Posterior vena cava (tissue), 2 donors: ENCODE data around the gene PAGR1. TPM values are rescaled to one million over a fixed set of nuclear protein-coding genes. Genes with fewer than 3 reads are reported as not detected.

Experiments used
- DNase-seq: peaks from one replicate; pipeline ENCODE4 v3.0.0-alpha.2; 2020; ENCODE audit warnings: low spot score
- intact Hi-C, 2 donors: fragments of 100-400 bp; cut with DNase I; formaldehyde crosslinking; loops; one replicate each; pipeline versions ENCODE4 v1.14.1 to v1.14.2; 2022 to 2023
- total RNA-seq, 2 donors: library from RNA; stranded (reverse); fragmentation: NEBNext Ultra II Directional; extraction: Animal tissue kit (Norgen Biotek cat#: 25700); gene quantifications; one replicate each; pipeline ENCODE4 v1.2.1, GENCODE V29; 2021
- donor health status: DM: yes; HTN: yes; CAD: no.
- donor health status: DM: yes; HTN: yes; CAD: no.

The PAGR1 gene
- total RNA-seq, 2 donors from 2014 or later: 10.5 to 12.7 TPM

GRCh38 chr16:29810699-29811169 lies 5.2 kb upstream of the PAGR1 start:
- DNase-seq: no peak
- intact Hi-C loops: no loop called here

- intact Hi-C loops: no loop called here
- peak; percentile 98 for DNase-seq
Measured at GRCh38 chr16:29811170-29811895, 4.6 kb upstream of the PAGR1 start.

- DNase-seq: no peak
- intact Hi-C loops: no loop called here
Measured at GRCh38 chr16:29811896-29812665, 3.9 kb upstream of the PAGR1 start, which contains the start of gene PRRT2. Gene PRRT2, plus strand, starts transcription at chr16:29812193. Its CDS starts 862 bp downstream, at chr16:29813055.

GRCh38 chr16:29812754-29813643 lies 3.0 kb upstream of the PAGR1 start:
- intact Hi-C loops: no loop called here
- no peak for DNase-seq

- intact Hi-C loops: no loop called here
Measured at GRCh38 chr16:29813644-29814562, 2.0 kb upstream of the PAGR1 start.

GRCh38 chr16:29814592-29814991 lies 1.4 kb upstream of the PAGR1 start:
- intact Hi-C loops: no loop called here
- DNase-seq: no peak

More at GRCh38 chr16:29813644-29814562, 2.0 kb upstream of the PAGR1 start:
- no peak for DNase-seq

- DNase-seq: no peak
- intact Hi-C loops: no loop called here
Measured at GRCh38 chr16:29815032-29815721, 775 bp upstream of the PAGR1 start.

GRCh38 chr16:29816694-29817441 lies 916 bp downstream of the PAGR1 start:
- DNase-seq: no peak

GRCh38 chr16:29818082-29818481 lies 2.1 kb downstream of the PAGR1 start:
- intact Hi-C loops: no loop called here
- no peak for DNase-seq

More at GRCh38 chr16:29816694-29817441, 916 bp downstream of the PAGR1 start:
- intact Hi-C loops: no loop called here

- intact Hi-C loops: no loop called here
- DNase-seq: no peak
Measured at GRCh38 chr16:29819506-29819905, 3.6 kb downstream of the PAGR1 start.

GRCh38 chr16:29820271-29820701 lies 4.3 kb downstream of the PAGR1 start, which contains the start of gene MVP:
Gene MVP, plus strand, starts transcription at chr16:29820462. Its CDS starts 10,088 bp downstream, at chr16:29830550.
- peak; percentile 91 for DNase-seq
- intact Hi-C loops: loop anchor here in 1 of 2 donors (5.0 kb wide), 1 partner anchor 182 kb away; no protein-coding TSS in a partner anchor

- intact Hi-C loops: loop anchor here in 1 of 2 donors (5.0 kb wide), 1 partner anchor 181 kb away; no protein-coding TSS in a partner anchor
- no peak for DNase-seq
Measured at GRCh38 chr16:29820730-29821642, 5.0 kb downstream of the PAGR1 start.

- intact Hi-C loops: loop anchor here in 1 of 2 donors (5.0 kb wide), 1 partner anchor 181 kb away; no protein-coding TSS in a partner anchor
- no peak for DNase-seq
Measured at GRCh38 chr16:29821643-29822115, 5.7 kb downstream of the PAGR1 start.

GRCh38 chr16:29824589-29825144 lies 8.7 kb downstream of the PAGR1 start:
- no peak for DNase-seq
- intact Hi-C loops: loop anchor here in 1 of 2 donors (5.0 kb wide), 1 partner anchor 178 kb away; no protein-coding TSS in a partner anchor
